Measurements from ENCODE around the gene RNASEH2A.

DNA sequence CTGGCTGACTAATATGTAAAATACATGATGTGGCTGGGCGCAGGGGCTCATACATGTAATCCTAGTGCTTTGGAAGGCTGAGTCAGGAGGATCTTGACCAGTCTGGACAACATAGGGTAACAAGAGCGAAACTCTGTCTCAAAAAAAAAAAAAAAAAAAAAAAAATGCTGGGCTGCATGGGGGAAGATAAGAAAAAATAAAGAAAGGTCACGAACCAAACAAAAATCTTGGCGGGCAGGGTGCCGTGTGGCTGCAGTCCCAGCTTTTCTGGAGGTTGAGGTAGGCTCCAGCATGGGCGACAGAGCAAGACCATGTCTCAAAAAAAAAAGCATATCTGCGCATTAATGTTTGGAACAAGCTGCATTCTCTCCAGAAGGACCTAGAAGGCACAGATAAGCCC, 8.7 kb downstream of the RNASEH2A start:
- TF ChIP-seq POLR2AphosphoS5 (IDR thresholded peaks at IDR 0.05; ENCODE audit: low read depth, low read length), result no peak
- TF ChIP-seq POLR2A (IDR thresholded peaks at IDR 0.05; ENCODE audit: low read depth, low read length), result no peak

All from GM12892 (cell line).